Heart left ventricle (tissue), 16 donors: ENCODE results near the gene CTXND1. TPM values are rescaled to one million over a fixed set of nuclear protein-coding genes. Genes with fewer than 3 reads are reported as not detected.

Experiments used
- ATAC-seq, 4 donors: fragments of 200-7000 bp; cut with Tn5 transposase; one replicate each; pipeline ENCODE4 v1.9.1; 2020 to 2022; ENCODE audit warnings: moderate library complexity in 4 of 4, mild to moderate bottlenecking in 3 of 4, moderate number of reproducible peaks in 1 of 4
- DNase-seq, 5 donors: peaks; one replicate each; pipeline ENCODE4 v3.0.0-alpha.2; 2020
- H3K27ac ChIP-seq, 12 donors: fragments of 200-600 bp; sonication (generic) in 4 of 12; one replicate each; pipeline versions ENCODE4 v1.5.0 to v1.8.0; 2016 to 2022; ENCODE audit warnings: mild to moderate bottlenecking in 2 of 12
- H3K27me3 ChIP-seq, 9 donors: fragments of 200-600 bp; sonication (generic) in 2 of 9; one replicate each; pipeline versions ENCODE4 v1.5.1 to v1.8.0; 2016 to 2022; ENCODE audit warnings: mild to moderate bottlenecking in 3 of 9
- H3K36me3 ChIP-seq, 9 donors: fragments of 200-600 bp; sonication (generic) in 2 of 9; one replicate each; pipeline versions ENCODE4 v1.5.0 to v1.8.0; 2018 to 2022; ENCODE audit warnings: mild to moderate bottlenecking in 2 of 9
- H3K4me1 ChIP-seq, 12 donors: fragments of 200-600 bp; sonication (generic) in 4 of 12; one replicate each; pipeline versions ENCODE4 v1.5.0 to v1.8.0; 2016 to 2022; ENCODE audit warnings: mild to moderate bottlenecking in 3 of 12
- H3K4me3 ChIP-seq, 12 donors: fragments of 200-600 bp; sonication (generic) in 4 of 12; one replicate each; pipeline versions ENCODE4 v1.5.0 to v1.8.0; 2017 to 2022; ENCODE audit warnings: mild to moderate bottlenecking in 9 of 12, moderate library complexity in 4 of 12
- H3K9me3 ChIP-seq, 12 donors: fragments of 200-600 bp; sonication (generic) in 4 of 12; one replicate each; pipeline versions ENCODE4 v1.5.0 to v1.8.0; 2016 to 2022; ENCODE audit warnings: mild to moderate bottlenecking in 1 of 12
- POLR2A ChIP-seq, 2 donors: fragments of 450-650 bp; IDR thresholded peaks; one replicate each; pipeline ENCODE4 v1.6.1; 2017; ENCODE audit warnings: antibody characterized with exemption in 2 of 2, mild to moderate bottlenecking in 2 of 2, moderate library complexity in 2 of 2
- WGBS, 4 donors: extraction: QIAGEN DNeasy Blood & Tissue Kit in 2 of 4; methylation state at CpG; one replicate each; pipeline versions ENCODE4 v1.1.5 to v1.1.7; 2013 to 2018; 5-methylcytosine and 5-hydroxymethylcytosine counted together
- intact Hi-C, 10 donors: fragments of 100-400 bp; cut with DNase I; formaldehyde crosslinking; loops; one replicate each; pipeline versions ENCODE4 v1.11.1 to v1.14.2; 2022
- polyA plus RNA-seq, 2 donors: library from polyadenylated mRNA; stranded (reverse); fragments of 200-250 nt; gene quantifications; one replicate each; pipeline ENCODE4 v1.2.3, GENCODE V29; 2013
- total RNA-seq, 9 donors: library from RNA; depleted of rRNA in 2 of 9; stranded (reverse); fragments of >200 nt in 2 of 9; fragmentation: NEBNext Ultra II Directional in 3 of 9; extraction: Animal tissue kit (Norgen Biotek cat#: 25700) in 3 of 9; gene quantifications; one replicate each; pipeline versions ENCODE4 v1.1.0 to v1.2.4, GENCODE V29; 2016 to 2023
- TF ChIP-seq, protein P1 (sequence below), 12 donors: fragments of 200-600 bp; sonication (generic) in 4 of 12; IDR thresholded peaks; one replicate each; pipeline versions ENCODE4 v1.5.0 to v1.8.0; 2018 to 2022; ENCODE audit warnings: antibody characterized with exemption in 12 of 12, mild to moderate bottlenecking in 5 of 12
- donor health status: ischemic (EF 13 %, LVEDD 7.1; RV severe dilation, severe dysfunction).
- donor health status: healthy with polysubstance abuse.
- donor health status: DM: no; HTN: yes; CAD: no.
- donor health status: DM: no; HTN: no; CAD: no.
- donor health status: ischemic (EF 25% LVEDD 6.9; RV normal size, moderate dysfunction).
- donor health status: ischemic (EF 25% LVEDD 5.7; RV mildly dilated, moderate dysfunction).
- donor health status: healthy.
- donor health status: DM: yes; HTN: yes; CAD: no.
- donor health status: ischemic (EF 35%, LVEDD 5.7; RV mildly dilated, moderate dysfunction).
- donor health status: nonischemic (EF 11% LVEDD 7.7; RV severe dilation, severe dysfunction).
- donor health status: DM: yes; HTN: yes; CAD: no.
- donor health status: PGD.
- donor health status: ischemic (EF 29% LVEDD 5.4; RV normal size, mild dysfunction).
- donor health status: nonischemic (EF 23%, LVEDD 6.1; RV moderate dilation, normal function).

The CTXND1 gene
- total and polyA plus RNA-seq, 11 donors = 0.14 to 9.5 (median 2.9) TPM

GRCh38 chr15:80191897-80192595 lies 60.0 kb downstream of the CTXND1 start:
- H3K27ac ChIP-seq = no peak overlapping the region
- TF ChIP-seq POLR2A (IDR thresholded peaks at IDR 0.05) = no peak
- TF ChIP-seq, protein P1, sequence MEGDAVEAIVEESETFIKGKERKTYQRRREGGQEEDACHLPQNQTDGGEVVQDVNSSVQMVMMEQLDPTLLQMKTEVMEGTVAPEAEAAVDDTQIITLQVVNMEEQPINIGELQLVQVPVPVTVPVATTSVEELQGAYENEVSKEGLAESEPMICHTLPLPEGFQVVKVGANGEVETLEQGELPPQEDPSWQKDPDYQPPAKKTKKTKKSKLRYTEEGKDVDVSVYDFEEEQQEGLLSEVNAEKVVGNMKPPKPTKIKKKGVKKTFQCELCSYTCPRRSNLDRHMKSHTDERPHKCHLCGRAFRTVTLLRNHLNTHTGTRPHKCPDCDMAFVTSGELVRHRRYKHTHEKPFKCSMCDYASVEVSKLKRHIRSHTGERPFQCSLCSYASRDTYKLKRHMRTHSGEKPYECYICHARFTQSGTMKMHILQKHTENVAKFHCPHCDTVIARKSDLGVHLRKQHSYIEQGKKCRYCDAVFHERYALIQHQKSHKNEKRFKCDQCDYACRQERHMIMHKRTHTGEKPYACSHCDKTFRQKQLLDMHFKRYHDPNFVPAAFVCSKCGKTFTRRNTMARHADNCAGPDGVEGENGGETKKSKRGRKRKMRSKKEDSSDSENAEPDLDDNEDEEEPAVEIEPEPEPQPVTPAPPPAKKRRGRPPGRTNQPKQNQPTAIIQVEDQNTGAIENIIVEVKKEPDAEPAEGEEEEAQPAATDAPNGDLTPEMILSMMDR (IDR thresholded peaks at IDR 0.05) = no peak
- 89 to 91% (median 90%) methylated on average over 8 of the region's 8 CpGs for WGBS, 4 donors
- no peak overlapping the region for H3K4me3 ChIP-seq
- no peaks in the 10 kb centered on the region for H3K9me3 ChIP-seq
- no peak for ATAC-seq
- no peak for DNase-seq
- H3K27me3 ChIP-seq = no peaks in the 10 kb centered on the region
- peaks cover 0 to 6% (median 0%) of the 10 kb centered on the region in 9 donors for H3K36me3 ChIP-seq
- H3K4me1 ChIP-seq = no peaks in the 10 kb centered on the region
- intact Hi-C loops = no loop called here

DNA sequence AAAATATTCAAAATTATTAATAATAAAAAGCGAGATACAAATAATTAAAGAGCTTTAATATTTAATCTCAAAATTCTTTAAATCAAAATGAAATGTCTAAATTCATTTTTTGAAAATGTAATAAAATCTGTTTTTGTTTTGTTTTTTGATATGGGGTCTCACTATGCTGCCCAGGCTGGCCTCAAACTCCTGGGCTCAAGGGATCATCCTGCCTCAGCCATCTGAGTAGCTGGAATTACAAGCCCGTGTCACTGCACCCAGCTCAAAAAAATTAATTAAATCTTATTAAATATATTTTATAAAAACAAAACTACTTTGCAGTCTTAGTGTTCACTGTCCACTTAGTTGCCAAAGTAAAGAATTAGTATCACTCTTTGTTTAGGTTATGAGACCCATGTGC lies 60.8 kb downstream of the CTXND1 start:
- H3K27me3 ChIP-seq = no peaks in the 10 kb centered on the region
- peaks cover 0 to 14% (median 7%) of the 10 kb centered on the region in 9 donors for H3K36me3 ChIP-seq
- H3K27ac ChIP-seq = no peak overlapping the region
- no peak overlapping the region for H3K4me3 ChIP-seq
- intact Hi-C loops = no loop called here
- no peaks in the 10 kb centered on the region for H3K4me1 ChIP-seq
- WGBS, 4 donors = 89 to 95% (median 94%) methylated on average over 2 of the region's 2 CpGs
- no peaks in the 10 kb centered on the region for H3K9me3 ChIP-seq
- DNase-seq (no peak), ATAC-seq (no peak)
- no peak for TF ChIP-seq POLR2A (IDR thresholded peaks at IDR 0.05)
- TF ChIP-seq, protein P1 (IDR thresholded peaks at IDR 0.05) = no peak

DNA sequence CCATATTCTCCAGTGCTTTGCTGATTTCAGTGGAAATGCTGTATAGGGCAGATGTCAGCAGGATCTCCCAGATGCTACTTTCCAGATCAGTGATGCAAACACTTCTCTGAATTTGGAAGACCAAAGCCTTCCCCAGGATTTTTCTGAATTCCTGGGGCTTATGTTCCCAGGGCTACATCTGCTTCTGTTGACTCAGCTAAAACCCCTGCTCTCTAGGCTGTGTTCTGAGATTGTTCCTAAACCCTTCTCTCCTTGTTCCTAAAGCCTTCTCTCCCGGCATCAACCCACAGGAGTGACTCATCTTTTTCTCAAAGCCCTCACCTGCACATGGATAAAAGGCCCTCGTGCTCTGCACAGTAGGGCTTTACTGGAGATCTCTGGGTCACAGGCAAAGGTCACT lies 63.8 kb downstream of the CTXND1 start:
- 60 to 81% (median 74%) methylated on average over 2 of the region's 2 CpGs for WGBS, 4 donors
- H3K36me3 ChIP-seq = peaks cover 0 to 28% (median 8%) of the 10 kb centered on the region in 9 donors
- H3K4me1 ChIP-seq = peaks cover 0 to 3% (median under 1%) of the 10 kb centered on the region in 12 donors
- TF ChIP-seq, protein P1 (IDR thresholded peaks at IDR 0.05) = no peak
- TF ChIP-seq POLR2A (IDR thresholded peaks at IDR 0.05) = no peak
- H3K27ac ChIP-seq = no peak overlapping the region
- H3K27me3 ChIP-seq = no peaks in the 10 kb centered on the region
- no peak for DNase-seq
- H3K9me3 ChIP-seq = no peaks in the 10 kb centered on the region
- intact Hi-C loops = no loop called here
- no peak for ATAC-seq
- H3K4me3 ChIP-seq = no peak overlapping the region

- Histone ChIP-seq H3K27me3 (no peaks in the 10 kb centered on the region), H3K9me3 (no peaks in the 10 kb centered on the region), H3K36me3 (peaks cover 0 to 38% (median 11%) of the 10 kb centered on the region in 9 donors), H3K4me3 (no peak overlapping the region), H3K27ac (no peak overlapping the region), H3K4me1 (peaks cover 0 to 13% (median 7%) of the 10 kb centered on the region in 12 donors)
- intact Hi-C loops = no loop called here
- TF ChIP-seq, protein P1 (IDR thresholded peaks at IDR 0.05) = no peak
- TF ChIP-seq POLR2A (IDR thresholded peaks at IDR 0.05) = no peak
- 98 to 100% (median 100%) methylated on average over 1 of the region's 1 CpG for WGBS, 4 donors
- DNase-seq (no peak), ATAC-seq (no peak)
Measured at GRCh38 chr15:80186597-80186996, 65.4 kb downstream of the CTXND1 start.
